ENCODE measurements around the gene RNF38.
"Not testable (repeated sequence)": the region's sequence is repeated elsewhere in the genome, so short reads cannot be mapped to it uniquely, and the experiment has no call there.

The RNF38 gene

DNA sequence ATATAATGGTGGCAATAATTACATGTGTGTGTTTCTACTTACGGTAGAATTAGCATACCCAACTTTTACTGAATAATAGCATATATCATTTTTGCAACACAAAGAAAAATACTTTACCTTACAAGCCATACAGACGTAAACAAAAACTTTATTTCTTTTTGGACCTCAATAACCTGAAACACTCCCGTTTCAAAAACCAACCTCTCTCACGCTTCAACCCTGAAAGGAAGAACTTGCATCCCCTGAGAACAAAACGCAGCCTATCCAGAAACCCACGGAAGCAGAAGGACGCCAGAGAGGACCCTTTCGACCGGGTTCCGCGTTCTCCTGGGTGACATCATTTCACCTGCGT is at the start of gene RNF38:
RNF38 (minus strand) TSS at position 290 of the 352 bp plus-strand sequence; CDS start at position 129, 161 bp downstream.
- DNase-seq (ENCODE audit: low read depth), result no peak

DNA sequence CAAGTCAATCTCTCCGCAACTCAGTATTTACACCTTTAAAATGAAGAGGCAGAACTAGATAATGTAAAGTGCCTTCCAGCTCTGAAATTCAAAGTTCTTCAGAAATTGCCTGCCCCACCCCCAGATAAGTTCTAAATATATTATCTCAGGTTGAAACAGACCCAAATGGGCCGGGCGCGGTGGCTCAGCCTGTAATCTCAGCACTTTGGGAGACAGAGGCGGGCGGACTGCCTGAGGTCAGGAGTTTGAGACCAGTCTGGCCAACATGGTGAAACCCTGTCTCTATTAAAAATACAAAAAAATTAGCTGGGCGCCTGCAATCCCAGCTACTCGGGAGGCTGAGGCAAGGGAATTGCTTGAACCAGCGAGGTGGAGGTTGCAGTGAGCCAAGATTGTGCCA is 48.5 kb upstream of the RNF38 start:
- not testable (repeated sequence) for DNase-seq (ENCODE audit: low read depth)

DNA sequence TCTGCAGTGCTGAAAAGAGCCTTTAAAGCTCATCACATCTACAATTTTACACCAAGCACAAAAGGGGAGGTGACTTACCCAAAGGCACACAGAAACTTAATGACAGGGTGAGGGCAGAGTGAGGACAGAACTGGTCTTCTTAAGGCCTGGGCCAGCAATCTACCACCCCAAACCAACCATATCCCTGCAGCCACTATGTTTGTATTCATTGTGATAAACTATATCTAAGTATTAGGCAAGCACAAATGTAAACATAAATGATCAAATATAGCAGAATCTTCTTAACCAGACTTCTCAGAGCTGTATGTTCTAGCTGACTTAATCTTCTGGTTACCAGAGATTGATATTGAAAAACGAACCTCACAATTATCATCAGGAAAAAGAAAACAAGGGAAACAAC is 47.9 kb upstream of the RNF38 start:
- DNase-seq (ENCODE audit: low read depth), result no peak

DNA sequence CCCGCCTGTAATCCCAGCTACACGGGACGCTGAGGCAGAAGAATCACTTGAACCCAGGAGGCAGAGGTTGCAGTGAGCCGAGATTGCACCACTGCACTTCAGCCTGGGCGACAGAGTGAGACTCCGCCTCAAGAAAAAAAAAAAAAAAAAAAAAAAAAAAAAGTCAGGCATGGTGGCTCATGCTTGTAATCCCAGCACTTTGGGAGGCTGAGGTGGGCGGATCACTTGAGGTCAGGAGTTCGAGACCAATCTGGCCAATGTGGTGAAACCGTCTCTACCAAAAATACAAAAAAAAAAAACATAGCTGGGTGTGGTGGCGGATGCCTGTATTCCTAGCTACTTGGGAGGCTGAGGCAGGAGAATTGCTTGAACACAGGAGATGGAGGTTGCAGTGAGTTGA is 46.6 kb upstream of the RNF38 start:
- not testable (repeated sequence) for DNase-seq (ENCODE audit: low read depth)

DNA sequence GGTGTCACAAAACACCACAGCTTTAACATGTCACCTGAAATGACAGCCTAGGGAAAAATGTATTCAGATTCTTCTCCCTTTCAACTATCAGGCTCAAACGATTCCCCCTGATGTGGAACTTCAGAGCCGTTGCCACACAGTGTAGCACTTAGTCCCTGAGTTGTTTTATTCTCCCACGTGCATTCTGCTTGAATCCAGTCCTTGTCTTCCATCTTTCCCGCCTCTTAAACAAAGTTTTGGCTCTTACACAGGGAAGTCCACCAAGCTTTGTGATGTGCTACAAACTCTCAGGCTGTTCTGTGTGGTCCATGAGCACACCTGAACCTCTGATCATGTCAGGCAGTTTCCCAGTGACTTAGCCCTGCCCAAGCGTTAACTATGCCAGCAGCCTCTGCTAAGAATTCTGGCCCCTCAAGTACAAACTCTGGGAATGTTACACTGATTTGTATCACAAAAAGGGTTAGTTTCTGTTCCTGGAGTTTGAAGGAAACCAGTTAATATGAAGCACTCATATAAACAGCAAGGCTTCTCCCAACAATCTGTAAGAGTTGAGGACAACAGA is 45.8 kb upstream of the RNF38 start:
- no peak for DNase-seq (ENCODE audit: low read depth)

DNA sequence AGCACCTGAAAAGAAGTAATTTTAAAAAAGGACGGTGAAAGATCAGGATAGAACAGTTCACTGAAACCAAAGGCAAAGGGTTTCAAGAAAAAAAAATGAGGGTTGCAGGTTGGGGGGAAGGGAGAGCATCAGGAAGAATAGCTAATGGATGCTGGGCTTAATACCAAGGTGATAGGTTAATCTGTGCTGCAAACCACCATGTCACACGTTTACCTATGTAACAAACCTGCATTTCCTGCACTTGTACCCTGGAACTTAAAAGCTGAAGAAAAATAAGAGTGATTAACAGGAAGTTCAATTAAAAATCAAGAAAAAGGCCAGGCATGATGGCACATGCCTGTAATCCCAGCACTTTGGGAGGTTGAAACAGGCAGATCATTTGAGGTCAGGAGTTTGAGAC is 44.1 kb upstream of the RNF38 start:
- no peak for DNase-seq (ENCODE audit: low read depth)

DNA sequence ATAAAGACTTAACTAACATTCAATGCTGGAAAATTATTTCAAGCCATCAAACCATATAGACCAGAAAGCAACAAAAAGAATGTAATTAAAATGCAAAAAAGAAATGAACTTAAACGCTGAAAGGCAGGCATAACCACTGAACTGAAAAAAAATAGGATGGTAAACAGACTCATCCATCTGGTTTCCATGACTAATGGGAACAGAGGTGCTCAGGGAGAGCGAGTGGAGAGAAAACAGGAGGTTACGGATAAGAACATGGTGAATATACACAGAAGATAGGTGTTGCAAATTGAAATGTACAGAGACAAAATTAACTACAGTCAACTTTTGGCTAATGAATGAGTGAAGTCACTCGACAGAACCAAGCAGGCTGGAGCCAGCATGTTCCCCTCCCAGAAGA is 43.5 kb upstream of the RNF38 start:
- DNase-seq (ENCODE audit: low read depth), result no peak

DNA sequence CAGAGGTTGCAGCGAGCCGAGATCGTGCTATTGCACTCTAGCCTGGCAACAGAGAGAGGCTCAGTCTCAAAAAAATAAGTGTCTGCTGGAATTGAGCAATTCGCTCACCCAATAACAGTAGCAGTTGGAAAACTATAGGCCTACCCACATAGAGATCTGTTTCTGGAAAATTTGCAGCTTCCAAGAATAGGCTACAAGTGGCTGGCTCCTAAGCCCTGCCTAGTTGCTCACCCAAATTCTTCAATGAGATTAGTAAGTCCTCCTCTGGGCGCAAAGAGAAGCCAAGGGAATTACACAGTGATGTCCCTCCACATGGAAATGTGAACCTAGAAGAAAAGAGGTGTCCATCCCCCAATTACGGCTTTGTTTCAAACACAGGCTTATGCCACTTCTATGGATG is 42.6 kb upstream of the RNF38 start:
- no peak for DNase-seq (ENCODE audit: low read depth)

DNA sequence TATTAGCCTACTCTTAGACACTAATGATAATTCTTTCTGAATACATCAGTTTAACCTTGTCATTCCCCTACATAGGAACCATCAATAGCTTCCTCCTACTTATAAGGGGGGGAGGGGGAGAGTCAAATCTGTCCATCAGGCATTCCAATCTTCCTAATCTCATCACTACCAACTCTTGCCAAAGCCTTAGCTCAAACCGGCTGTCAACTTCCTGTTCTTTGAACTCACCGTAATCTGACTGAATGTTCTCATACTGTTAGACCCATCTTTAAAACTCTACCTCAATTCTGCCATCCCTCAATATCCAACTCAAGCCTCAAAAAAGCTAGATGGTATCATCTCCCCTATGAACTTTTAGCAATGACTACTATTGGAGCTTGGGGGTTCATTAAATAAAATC is 41.9 kb upstream of the RNF38 start:
- DNase-seq (ENCODE audit: low read depth), result no peak

DNA sequence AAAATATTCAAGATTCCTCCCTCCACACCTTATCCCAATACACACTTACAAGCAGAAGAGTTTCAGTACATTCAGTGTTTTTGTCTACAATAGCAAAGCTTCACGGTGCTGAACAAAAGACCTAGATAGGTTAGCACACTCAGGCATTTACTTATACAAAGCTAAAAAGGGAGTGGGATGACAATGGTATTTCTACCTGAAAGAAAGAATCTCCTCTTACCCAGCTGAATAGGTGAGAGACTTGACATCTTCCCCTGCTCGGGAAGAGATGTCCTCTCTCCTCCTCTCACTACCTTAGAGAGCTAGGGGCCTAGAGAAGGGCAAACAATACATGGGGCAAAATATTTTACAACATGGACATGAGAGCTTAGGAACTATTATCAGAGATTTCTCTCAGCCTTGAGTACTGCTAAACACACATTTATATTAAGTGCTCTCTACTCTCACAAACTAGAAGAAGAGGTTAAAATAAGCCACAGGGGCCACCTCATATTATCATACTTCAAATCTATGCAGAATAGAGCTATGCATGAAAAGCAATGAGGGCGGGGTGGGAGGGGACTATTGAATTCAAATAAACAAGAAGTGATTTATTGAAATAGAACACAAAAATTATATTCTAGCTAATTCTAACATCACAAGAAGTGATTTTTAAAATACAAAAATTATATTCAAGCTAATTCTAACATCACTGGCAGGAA is 38.6 kb upstream of the RNF38 start:
- DNase-seq (ENCODE audit: low read depth), result no peak

DNA sequence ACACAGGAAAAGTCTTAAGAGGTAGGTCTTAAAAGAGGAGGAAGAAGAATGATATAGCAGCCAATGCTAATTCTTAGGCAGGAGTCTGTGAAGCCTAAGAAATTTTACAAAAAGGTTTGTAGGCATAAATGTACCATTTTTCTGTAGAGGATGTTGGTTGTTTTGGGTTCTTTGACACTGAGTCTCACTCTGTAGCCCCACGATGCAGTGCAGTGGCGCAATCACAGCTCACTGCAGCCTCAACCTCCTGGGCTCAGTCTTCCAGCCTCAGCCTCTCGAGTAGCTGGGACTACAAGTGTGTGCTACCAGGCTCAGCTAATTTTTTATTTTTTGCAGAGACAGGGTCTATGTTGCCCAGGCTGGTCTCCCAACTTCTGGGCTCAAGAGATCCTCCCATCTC is 37.7 kb upstream of the RNF38 start:
- no peak for DNase-seq (ENCODE audit: low read depth)

DNA sequence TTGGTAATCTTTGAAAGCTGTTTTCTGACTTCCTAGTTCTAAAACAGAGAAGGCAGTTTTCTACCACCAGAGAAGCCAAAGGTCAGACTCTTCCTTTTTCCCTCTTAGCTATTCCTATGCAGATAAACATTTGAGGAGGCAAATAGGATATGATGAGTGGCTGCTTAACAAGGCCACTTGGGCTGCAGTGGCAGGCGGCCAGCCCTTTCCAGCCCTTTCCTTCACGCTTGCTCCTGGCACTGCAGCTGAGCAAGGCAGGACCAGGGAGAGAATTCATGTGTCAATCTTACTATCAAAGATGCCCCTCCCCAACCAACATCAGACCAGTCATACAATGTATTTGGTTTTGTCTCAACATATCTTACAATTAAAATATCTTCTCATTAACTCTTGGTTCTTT is 36.8 kb upstream of the RNF38 start:
- DNase-seq (ENCODE audit: low read depth), result no peak

DNA sequence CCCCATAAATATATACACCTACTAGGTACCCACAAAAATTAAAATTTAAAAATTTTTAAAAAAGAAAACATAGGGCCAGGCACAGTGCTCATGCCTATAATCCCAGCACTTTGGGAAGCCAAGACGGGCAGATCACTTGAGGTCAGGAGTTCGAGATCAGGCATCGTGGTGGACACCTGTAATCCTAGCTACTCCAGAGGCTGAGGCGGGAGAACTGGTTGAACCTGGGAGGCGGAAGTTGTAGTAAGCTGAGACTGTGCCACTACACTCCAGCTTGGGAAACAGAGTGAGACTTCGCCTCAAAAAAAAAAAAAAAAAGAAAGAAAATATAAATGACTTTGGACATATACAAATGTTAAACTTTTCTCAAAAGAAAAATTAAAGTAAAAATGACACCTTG is 33.3 kb upstream of the RNF38 start:
- no peak for DNase-seq (ENCODE audit: low read depth)

DNA sequence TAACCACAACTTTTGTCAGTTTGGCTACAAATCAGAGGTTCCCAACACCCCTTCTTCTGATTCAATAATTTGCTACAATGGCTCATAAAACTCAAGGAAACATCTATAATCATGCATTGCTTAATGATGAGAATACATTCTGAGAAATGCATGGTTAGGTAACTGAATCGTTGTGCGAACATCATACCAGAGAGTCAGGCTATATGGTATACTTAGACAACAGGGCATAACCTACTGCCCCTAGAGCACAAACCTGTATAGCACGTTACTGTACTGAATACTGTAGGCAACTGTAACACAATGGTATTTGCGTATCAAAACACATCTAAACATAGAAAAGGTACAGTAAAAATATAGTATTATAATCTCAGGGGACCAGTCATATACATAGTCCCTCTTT is 31.0 kb upstream of the RNF38 start:
- DNase-seq (ENCODE audit: low read depth), result no peak

DNA sequence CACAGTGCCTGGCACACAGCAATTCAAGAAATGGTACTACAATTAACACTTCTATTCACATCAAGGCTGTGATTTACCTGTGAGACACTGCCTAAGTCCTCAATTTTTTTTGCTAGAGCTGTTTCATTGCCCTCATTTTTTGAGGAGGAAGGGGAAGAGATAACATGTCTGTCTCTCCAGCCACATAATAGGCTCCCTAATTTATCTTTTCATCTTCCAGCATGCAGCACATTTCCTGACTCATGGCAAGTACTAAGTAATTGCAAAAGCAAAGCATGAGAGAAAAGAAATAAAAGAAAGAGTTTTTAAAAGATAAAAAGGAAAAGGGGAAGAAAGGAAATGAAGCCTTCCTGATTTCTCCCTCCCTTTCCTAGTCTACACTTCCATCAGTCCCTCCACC is 26.9 kb upstream of the RNF38 start:
- DNase-seq (ENCODE audit: low read depth), result no peak

DNA sequence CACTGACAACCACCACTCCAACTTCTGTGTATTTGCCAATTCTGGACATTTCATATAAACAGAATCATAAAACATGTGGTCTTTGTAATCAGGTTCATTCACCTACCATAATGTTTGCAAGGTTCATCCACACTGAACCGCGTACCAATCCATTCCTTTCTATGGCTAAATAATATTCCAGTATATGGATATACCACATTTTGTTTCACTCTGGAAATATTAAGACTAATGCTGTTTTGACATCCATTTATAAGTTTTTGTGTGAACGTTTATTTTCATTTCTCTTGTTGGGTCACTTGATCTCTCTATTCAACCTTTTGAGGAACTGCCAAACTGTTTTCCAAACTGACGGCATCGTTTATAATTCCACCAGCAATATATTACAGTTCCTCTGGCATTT is 26.3 kb upstream of the RNF38 start:
- DNase-seq (ENCODE audit: low read depth), result no peak

DNA sequence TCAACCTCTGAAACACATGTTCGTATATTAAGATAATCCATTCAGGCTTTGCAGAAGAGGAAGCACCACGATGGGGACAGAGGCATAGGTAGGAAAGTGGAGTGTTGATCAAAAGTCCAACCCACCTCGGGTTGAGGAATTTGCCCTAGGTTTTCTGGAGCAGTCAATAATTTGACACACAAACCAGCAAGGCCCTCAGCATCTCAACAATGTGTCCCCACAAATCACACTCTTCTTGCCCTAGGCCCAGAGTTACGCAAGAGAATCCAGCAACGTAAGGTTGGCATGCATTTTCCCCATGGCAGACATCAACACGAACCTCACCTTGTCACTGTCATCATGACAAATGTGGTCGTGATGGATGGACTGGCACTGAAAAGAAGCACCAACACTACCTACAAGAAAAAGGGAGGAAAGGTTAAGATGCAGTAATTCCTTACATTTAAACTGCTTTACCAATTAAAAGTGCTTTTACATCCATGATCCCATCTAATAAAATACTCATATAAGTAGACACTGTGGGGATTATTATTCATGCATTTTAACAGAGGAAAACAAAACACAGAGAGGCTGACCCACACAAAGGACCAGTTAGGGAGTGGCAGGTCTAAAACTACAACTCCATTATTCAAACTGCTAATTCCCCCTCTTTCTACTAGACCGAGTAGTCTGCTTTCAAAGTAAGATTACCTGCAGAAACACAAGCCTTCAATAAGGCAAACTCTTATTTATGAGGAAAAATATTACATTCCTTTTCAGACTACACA is 24.4 kb upstream of the RNF38 start:
- no peak for DNase-seq (ENCODE audit: low read depth)

DNA sequence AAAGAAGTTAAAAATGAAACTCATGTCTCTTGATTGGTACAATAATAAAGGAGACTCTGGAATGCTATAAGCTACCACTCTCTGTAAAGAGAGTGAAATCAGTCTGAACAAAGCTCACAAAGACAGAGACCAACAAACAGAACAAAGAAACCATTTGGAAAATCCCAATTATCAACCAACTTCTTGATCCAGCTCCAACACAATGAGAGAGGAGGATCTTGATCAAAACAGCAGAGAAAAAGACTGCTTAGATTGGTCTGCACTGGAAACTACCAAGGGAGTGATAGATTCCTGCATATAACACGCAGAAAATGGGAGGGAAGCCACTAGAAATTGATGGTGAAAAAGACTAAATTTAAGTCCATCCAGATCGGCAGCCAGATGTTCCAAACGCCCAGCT is 23.1 kb upstream of the RNF38 start:
- no peak for DNase-seq (ENCODE audit: low read depth)

DNA sequence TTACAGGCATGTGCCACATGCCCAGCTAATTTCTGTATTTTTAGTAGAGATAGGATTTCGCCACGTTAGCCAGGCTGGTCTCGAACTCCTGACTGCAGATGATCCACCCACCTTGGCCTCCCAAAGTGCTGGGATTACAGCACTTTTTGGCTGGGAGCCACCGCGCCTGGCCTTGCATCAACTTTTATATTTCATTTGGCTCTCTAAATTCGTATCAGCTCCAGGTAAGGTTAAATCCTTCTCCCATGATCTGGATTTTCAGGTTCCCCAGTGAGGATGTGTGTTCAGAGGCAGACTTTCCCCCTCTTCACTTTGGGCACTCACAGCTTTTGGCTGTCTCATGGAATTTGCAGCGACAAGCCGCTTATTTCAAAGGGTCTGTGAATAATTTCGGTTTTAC is 16.8 kb upstream of the RNF38 start:
- DNase-seq (ENCODE audit: low read depth), result no peak

DNA sequence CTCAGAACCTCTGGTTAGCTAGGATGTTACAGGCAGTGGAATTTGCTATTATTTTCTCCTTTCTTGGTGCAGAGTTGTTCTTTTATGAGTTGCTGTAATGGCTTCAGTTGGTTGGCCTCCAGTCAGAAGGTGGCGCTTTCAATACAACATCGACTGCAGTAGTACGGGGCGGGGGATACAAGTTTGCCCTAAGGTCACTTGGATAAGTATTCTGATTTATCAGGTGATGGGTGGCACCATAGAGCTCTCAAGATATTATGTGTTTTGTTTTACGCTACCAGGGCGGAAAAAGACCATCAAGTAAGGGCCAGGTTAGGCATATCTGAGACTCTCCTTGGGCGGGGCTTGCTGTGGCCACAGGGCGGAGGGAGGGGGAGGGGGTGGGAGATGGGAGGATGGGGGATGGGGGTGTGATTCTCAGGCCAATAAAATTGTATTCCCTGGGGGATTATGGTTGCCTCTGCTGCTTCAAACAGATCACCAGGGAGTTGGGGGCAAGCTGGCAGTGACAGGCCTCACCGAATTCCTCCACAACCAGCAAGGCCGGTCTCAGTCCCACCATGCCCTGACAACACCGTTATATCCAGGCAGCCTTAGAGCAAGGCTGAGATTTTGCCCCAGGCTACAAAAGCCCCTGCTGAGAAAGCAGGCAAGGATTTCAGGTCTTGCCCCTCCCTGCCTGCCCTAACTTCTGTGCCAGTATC is 15.9 kb upstream of the RNF38 start:
- no peak for DNase-seq (ENCODE audit: low read depth)

DNA sequence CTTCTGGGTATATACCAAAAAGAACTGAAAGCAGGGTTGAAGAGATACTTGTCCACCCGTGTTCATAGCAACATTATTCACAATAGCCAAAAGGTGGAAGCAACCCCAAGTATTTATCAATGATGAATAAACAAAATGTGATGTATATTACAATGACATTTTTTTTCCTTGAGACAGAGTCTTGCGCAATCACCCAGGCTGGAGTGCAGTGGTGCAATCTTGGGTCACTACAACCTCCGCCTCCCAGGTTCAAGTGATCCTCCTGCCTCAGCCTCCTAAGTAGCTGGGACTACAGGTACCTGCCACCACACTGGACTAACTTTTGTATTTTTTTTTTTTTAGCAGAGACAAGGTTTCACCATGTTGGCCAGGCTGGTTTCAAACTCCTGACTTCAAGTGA is 11.3 kb upstream of the RNF38 start:
- DNase-seq (ENCODE audit: low read depth), result not testable (repeated sequence)

DNA sequence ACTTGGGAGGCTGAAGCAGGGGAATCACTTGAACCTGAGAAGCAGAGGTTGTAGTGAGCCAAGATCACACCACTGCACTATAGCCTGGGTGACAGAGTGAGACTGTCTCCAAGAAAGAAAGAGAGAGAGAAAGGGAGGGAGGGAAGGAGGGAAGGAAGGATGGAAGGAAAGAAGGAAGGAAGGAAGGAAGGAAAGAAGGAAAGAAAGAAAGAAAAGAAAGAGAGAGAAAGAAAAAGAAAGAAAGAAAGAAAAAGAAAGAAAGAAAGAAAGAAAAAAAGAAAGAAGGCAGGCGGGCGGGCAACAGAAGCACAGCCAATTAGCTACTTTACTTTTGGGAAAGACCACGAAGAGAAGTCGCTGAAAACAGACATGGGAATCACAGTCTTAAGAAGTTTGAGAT is 9.0 kb upstream of the RNF38 start:
- not testable (repeated sequence) for DNase-seq (ENCODE audit: low read depth)

DNA sequence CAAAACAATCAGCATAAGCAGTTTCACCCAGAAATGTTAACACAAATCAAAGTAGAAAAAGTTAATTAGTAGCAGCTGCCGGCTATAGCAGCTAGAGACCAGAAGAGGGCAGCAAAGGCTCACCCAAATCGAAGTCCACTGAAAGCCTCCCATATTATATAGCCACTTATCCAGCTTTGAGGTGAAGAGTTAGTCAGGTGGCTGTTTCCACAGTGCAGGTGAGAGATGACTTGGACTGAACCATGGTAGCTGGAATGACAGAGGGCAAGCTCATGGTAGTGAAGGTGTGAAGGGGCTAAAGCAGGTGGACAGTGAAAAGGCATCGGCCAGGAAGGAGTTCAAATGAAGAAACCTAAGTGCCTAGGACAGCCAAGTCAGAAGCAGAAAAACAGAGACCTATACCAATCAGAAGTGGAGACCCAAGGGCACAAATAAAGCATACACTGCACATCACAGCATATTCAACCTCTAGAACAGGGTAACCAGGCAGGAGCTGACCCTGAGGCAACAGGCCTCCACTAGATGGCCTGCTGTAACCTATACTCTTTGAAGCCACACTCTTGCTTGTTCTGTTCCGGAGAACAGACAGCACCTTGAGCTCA is 7.2 kb upstream of the RNF38 start:
- DNase-seq (ENCODE audit: low read depth), result peak; percentile 28

Data from stimulated activated CD8-positive, alpha-beta memory T cell treated with anti-CD3 and anti-CD28 coated beads, Interleukin-4, amount 100 ng/mL, for 24 hours (primary cell).